ENCODE data around the gene HMCN2.

- TF ChIP-seq CTCF (conservative IDR thresholded peaks at IDR 0.05; ENCODE audit: low read length): no peak
- no peak for TF ChIP-seq EZH2phosphoT487 (IDR thresholded peaks at IDR 0.05; ENCODE audit: borderline replicate concordance)
Observed at GRCh38 chr9:130260816-130261765, 4.5 kb upstream of the HMCN2 start.
